Right cardiac atrium (tissue), 5 donors: Measurements from ENCODE around the gene TRABD. TPM values are rescaled to one million over a fixed set of nuclear protein-coding genes. Genes with fewer than 3 reads are reported as not detected.

Experiments
- ATAC-seq, 2 donors: fragments of 200-7000 bp; cut with Tn5 transposase; one replicate each; pipeline versions ENCODE4 v1.8.0 to v1.9.1; 2020; ENCODE audit warnings: moderate library complexity in 2 of 2, mild to moderate bottlenecking in 1 of 2
- DNase-seq, 3 donors: peaks; one replicate each; pipeline ENCODE4 v3.0.0-alpha.2; 2020
- H3K27ac ChIP-seq: one replicate; pipeline ENCODE4 v1.5.1; 2013; ENCODE audit warnings: mild to moderate bottlenecking, low read length, control low read depth, moderate library complexity
- H3K27me3 ChIP-seq: one replicate; pipeline ENCODE4 v1.6.1; 2013; ENCODE audit not compliant: control insufficient read depth, insufficient read depth
- H3K4me1 ChIP-seq: one replicate; pipeline ENCODE4 v1.6.1; 2013; ENCODE audit warnings: low read length; ENCODE audit not compliant: control insufficient read depth, insufficient read depth
- H3K4me3 ChIP-seq: one replicate; pipeline ENCODE4 v1.5.1; 2013; ENCODE audit warnings: low read length, control low read depth
- H3K9me3 ChIP-seq: one replicate; pipeline ENCODE4 v1.6.1; 2013; ENCODE audit warnings: low read length; ENCODE audit not compliant: control insufficient read depth
- WGBS: extraction: QIAGEN DNeasy Blood & Tissue Kit; methylation state at CpG from one replicate; pipeline ENCODE4 v1.1.7; 2013; 5-methylcytosine and 5-hydroxymethylcytosine counted together
- intact Hi-C, 4 donors: fragments of 100-400 bp; cut with DNase I; formaldehyde crosslinking; loops; one replicate each; pipeline versions ENCODE4 v1.11.0 to v1.14.0; 2022 to 2023
- polyA plus RNA-seq: library from polyadenylated mRNA; stranded (reverse); fragments of 200-250 nt; gene quantifications from one replicate; pipeline ENCODE4 v1.2.3, GENCODE V29; 2013
- total RNA-seq, 4 donors: library from RNA; stranded (reverse); fragmentation: NEBNext Ultra II Directional; extraction: Animal tissue kit (Norgen Biotek cat#: 25700); gene quantifications; one replicate each; pipeline ENCODE4 v1.2.1, GENCODE V29; 2021
- donor health status: healthy with polysubstance abuse.
- donor health status: DM: no; HTN: yes; CAD: no.
- donor health status: DM: no; HTN: no; CAD: no.
- donor health status: DM: no; HTN: yes; CAD: no; lungs with severe emphysema.
- donor health status: DM: yes; HTN: yes; CAD: no.

TRABD gene
- total and polyA plus RNA-seq, 5 donors: 16.7 to 25.5 (median 21.6) TPM

DNA sequence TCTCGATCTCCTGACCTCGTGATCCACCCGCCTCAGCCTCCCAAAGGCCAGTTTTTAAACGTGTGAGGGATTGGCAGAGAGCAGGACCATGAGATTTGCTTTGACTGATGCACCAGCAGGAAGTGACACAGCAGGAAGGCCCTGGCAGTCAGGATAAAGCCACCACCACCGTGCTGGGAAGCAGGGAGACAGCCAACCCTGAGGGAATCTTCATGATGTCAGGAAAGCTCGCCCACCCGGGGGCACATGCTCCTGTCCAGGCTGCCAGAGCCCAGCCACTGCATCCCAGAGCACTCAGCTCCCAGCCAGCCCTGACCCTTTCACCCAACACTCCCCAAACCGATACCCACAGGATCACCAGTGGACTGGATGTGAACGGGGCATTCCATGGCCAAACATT, 53.0 kb downstream of the TRABD start:
- Histone ChIP-seq H3K27ac (no peak overlapping the region), H3K4me1 (no peaks in the 10 kb centered on the region), H3K4me3 (no peak overlapping the region), H3K27me3 (no peaks in the 10 kb centered on the region), H3K9me3 (no peaks in the 10 kb centered on the region)
- 85% methylated on average over 9 of the region's 9 CpGs for WGBS
- intact Hi-C loops: loop anchor here in 1 of 4 donors (10.0 kb wide), 1 partner anchor 266 kb away; the partner anchor contains the start of genes LMF2 and NCAPH2
- ATAC-seq: no peak
- no peak for DNase-seq

DNA sequence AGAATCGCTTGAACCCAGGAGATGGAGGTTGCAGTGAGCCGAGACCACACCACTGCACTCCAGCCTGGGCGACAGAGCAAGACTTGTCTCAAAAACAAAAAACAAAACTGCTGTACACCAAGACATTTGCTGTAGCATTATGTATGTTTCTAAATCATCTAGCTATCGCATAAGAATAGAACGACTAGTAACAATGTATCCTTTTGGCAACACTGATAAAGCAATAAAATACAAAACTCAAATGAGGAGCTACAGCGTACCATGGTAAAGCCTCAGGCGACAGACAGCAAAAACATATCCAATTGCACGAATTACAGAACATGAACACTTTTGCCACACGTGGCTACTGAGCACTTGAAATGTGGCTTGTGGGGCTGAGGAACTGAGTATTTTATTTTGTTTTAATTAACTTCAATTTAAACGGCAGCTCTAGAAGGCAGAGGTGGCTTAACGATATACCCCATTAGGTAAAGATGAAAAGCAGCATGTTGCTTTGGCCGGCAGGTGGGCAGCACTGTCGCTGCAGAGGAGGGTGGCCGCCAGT, 56.8 kb downstream of the TRABD start:
- no peaks in the 10 kb centered on the region for H3K4me1 ChIP-seq
- 59% methylated on average over 14 of the region's 14 CpGs for WGBS
- ATAC-seq: no peak

DNA sequence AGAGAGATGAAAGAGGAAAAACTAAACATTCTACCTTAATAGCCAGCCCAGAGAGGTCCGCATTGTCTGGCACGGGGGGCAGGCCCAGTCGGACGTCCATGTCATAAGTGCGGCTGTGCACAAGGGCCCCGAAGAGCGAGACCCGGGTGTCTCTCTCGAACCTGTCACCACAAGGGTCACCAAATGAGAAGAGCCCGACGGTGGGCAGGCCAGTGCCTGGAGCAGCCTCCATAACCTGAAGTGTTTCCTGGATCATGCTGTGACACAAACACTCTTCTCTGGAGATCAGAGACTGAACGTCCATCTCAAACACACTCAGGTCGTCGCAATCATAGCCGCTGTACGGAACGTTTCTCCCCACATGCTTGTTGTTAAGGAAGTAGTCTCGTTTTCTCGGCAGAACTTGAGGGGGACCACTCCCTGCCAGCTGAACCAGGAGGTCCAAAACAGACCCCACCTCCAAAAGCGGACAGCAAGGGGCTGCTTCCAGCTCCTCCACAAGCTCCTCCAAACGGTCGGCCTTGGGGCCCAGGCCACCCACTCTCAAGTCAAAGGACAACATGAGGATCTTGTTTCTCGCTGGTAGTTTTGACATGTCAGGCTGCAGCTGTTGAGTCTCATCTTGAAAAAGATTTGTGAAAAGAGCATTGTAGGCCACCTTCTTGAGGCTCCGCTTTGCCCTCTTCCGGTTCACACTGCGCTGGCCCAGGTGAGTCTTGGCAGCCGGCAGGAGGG, 58.1 kb downstream of the TRABD start:
- peak overlapping the region; percentile 24 for H3K27ac ChIP-seq
- no peaks in the 10 kb centered on the region for H3K9me3 ChIP-seq
- peak overlapping the region; percentile 87 for H3K4me3 ChIP-seq
- DNase-seq (no peak), ATAC-seq (no peak)
- H3K4me1 ChIP-seq: no peaks in the 10 kb centered on the region
- intact Hi-C loops: loop anchor here in 1 of 4 donors (10.0 kb wide), 1 partner anchor 261 kb away; the partner anchor contains the start of genes LMF2 and NCAPH2
- WGBS: 21% methylated on average over 27 of the region's 27 CpGs
- H3K27me3 ChIP-seq: no peaks in the 10 kb centered on the region

More for the DNA sequence above, 56.8 kb downstream of the TRABD start:
- no peak for DNase-seq
- intact Hi-C loops: loop anchor here in 1 of 4 donors (10.0 kb wide), 1 partner anchor 262 kb away; the partner anchor contains the start of genes LMF2 and NCAPH2
- no peaks in the 10 kb centered on the region for H3K9me3 ChIP-seq
- H3K27ac ChIP-seq: no peak overlapping the region
- H3K4me3 ChIP-seq: peak overlapping the region; percentile 5
- H3K27me3 ChIP-seq: no peaks in the 10 kb centered on the region

DNA sequence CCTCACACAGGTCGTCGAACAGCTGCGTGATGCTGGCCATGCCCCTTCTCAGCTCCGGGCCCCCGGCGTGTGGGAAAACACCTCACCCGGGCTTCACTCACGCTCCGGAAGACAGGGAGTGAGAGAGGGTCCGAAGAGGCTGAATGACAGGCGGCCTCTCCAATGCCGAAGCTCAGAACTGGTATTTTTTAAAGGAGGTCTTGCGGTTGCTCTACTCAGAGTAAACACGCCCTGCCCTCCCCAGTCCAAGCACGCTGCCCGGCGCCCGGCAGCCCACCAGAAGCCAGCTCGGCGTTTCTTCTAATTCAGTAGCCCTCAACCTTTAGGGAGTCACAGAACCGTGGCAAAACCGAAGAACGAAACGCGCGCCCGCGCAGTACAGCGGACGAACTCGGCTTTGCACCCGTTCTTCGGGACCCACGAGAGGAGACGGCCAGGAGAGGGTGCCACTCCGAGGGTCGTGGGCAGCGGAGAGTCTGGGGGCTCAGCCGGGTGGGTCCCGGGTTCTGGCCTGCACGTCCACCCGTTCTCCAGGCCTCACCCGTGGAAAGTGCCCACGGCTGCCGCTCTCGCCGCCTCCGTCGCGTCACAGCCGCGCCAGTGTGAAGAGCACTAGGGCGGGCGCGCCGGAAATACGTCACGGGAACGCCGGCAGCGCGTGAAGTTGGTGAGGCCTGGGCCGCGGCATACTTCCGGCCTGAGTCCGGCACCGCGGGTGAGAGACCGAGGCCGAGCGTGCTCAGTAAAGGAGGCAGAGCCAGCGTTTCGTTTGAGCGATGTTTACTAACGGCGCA, 58.9 kb downstream of the TRABD start, which contains the start of gene TUBGCP6:
TUBGCP6 (minus strand) TSS at position 604 of the 794 bp plus-strand sequence; CDS start at position 40, 564 bp downstream.
- WGBS: under 1% methylated on average over 76 of the region's 76 CpGs

DNA sequence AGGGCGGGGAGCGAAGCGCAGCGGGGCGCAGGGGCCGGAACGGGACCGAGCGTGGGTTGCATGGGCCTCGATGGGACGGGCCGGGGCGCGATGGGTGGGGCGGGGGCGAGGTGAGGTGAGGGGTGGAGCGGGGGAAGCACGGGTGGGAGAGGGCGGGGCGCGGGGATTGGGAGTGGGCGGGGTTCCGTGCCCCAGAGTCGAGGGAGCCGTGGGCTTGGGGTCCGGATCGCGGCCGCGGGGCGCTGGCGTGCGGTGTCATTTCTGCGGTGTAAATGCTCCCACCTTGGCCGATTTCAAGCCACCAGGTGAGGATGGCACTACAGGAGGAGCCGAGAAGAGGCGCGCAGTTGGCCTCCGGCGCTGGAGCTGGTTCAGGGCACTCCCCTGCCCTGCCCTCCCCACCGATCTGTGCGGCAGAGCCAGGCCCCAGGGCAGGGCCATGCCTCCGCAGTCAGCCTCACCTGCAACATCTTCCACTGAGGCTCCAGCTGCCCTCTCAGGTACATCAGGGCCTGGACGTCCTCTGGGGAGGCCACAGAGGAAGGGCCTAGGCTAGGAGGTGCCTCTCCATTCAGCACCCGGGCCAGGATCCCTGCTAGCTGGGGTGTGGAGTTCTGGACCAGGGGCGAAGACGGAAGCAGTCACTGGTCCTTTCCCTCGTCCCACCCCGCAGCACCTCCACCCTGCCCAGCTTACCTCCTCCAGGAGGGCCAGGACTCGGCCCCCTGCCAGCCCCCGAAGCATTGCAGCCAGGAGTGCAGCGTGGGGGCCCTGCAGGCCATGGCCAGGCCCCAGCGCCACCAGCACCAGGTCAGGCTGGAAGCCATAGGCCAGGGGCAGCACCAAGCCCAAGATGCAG, 59.7 kb downstream of the TRABD start:
- ATAC-seq (peak; percentile 47 to 63), DNase-seq (no peak)
- Histone ChIP-seq H3K9me3 (no peaks in the 10 kb centered on the region), H3K4me3 (peak overlapping the region; percentile 87), H3K4me1 (peaks cover 5% of the 10 kb centered on the region), H3K27ac (peak overlapping the region; percentile 86), H3K27me3 (no peaks in the 10 kb centered on the region)
- intact Hi-C loops: loop anchor here in 2 of 4 donors (5.0 to 10.0 kb wide), 2 partner anchors 97 to 259 kb away; partner anchors contain the start of genes LMF2 (in 1 of the 2), NCAPH2 (in 1 of the 2) and PPP6R2 (in 1 of the 2)
- 13% methylated on average over 53 of the region's 53 CpGs for WGBS

More for the DNA sequence above, 58.9 kb downstream of the TRABD start, which contains the start of gene TUBGCP6:
- ATAC-seq: peak; percentile 92 to 93
- no peaks in the 10 kb centered on the region for H3K4me1 ChIP-seq
- peak within 1 kb of the TSS; percentile 87 for H3K4me3 ChIP-seq
- intact Hi-C loops: loop anchor here in 2 of 4 donors (5.0 to 10.0 kb wide), 2 partner anchors 98 to 260 kb away; partner anchors contain the start of genes LMF2 (in 1 of the 2), NCAPH2 (in 1 of the 2) and PPP6R2 (in 1 of the 2)
- H3K27ac ChIP-seq: peak within 1 kb of the TSS; percentile 86
- no peaks in the 10 kb centered on the region for H3K27me3 ChIP-seq
- DNase-seq: peak; percentile 96 to 99 (median 98)
- no peaks in the 10 kb centered on the region for H3K9me3 ChIP-seq

DNA sequence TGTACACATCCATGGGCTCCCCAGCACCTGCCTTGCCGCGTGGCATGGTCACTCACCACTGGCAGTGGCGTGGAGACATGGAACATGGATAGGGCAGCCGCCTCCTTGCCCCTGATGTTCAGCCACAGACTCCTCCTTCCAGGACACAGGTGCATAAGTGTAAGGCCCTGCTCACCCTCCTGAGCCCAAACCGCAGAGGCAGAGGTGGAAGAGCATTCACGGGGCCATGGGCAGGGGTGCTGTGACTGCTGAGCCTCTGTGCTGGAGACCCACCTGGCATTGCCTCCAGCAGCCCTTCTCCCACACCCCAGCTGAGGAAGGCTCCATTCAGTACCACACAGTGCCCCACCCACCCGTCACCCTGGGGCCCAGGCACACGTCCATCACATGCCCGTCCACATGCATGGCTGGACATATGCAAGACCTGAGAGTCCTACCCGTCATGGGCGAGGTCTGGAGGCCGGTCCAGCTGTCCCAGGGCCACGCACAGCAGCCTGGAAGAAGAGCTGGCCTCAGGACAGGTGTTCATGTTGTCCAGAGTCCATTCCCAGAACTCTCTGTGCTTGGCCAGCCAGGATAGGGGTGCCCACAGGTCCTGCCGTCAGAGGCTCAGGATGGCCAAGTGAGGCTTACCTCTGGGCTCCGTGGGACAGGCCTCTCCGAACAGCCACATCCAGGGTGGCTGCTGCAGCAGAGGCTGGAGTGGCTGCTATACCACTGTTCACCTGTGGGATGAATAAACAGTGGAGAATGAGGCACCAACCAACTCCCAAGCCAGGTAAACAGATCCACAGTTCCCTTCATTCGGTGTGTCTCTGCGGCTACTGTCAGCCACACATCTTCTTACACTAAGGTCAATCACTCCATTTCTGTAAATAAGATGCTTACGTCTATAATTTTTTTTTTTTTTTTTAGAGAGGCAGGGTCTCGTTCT, 60.8 kb downstream of the TRABD start:
- intact Hi-C loops: loop anchor here in 2 of 4 donors (5.0 to 10.0 kb wide), 2 partner anchors 96 to 258 kb away; partner anchors contain the start of genes LMF2 (in 1 of the 2), NCAPH2 (in 1 of the 2) and PPP6R2 (in 1 of the 2)
- no peak for DNase-seq
- no peak for ATAC-seq
- H3K4me3 ChIP-seq: no peak overlapping the region
- 87% methylated on average over 20 of the region's 20 CpGs for WGBS
- H3K4me1 ChIP-seq: peaks cover 5% of the 10 kb centered on the region
- no peaks in the 10 kb centered on the region for H3K9me3 ChIP-seq
- H3K27ac ChIP-seq: no peak overlapping the region
- no peaks in the 10 kb centered on the region for H3K27me3 ChIP-seq

DNA sequence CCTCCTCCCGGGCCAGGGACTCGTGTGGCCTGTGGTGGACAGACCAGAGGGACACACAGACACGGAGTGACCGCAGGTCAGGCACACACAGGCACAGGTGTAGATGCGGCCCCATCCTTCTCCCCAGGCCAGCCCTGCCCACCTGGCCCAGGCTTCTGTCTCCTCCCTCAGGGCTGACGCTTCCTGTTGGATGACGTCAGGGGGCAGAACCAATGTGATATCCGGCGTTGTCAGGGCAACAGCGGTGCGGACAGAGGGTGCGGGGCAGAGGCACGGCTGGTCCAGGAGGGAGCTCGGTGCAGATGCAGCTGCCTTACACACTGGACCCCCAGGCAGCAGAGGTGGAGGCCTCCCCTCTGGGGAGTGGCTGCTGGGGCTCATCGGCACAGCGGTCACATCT, 62.0 kb downstream of the TRABD start:
- intact Hi-C loops: loop anchor here in 2 of 4 donors (5.0 to 10.0 kb wide), 2 partner anchors 95 to 257 kb away; partner anchors contain the start of genes LMF2 (in 1 of the 2), NCAPH2 (in 1 of the 2) and PPP6R2 (in 1 of the 2)
- Histone ChIP-seq H3K9me3 (no peaks in the 10 kb centered on the region), H3K27ac (no peak overlapping the region), H3K4me3 (no peak overlapping the region), H3K27me3 (no peaks in the 10 kb centered on the region), H3K4me1 (peaks cover 5% of the 10 kb centered on the region)
- DNase-seq: no peak
- no peak for ATAC-seq
- WGBS: 46% methylated on average over 16 of the region's 16 CpGs

DNA sequence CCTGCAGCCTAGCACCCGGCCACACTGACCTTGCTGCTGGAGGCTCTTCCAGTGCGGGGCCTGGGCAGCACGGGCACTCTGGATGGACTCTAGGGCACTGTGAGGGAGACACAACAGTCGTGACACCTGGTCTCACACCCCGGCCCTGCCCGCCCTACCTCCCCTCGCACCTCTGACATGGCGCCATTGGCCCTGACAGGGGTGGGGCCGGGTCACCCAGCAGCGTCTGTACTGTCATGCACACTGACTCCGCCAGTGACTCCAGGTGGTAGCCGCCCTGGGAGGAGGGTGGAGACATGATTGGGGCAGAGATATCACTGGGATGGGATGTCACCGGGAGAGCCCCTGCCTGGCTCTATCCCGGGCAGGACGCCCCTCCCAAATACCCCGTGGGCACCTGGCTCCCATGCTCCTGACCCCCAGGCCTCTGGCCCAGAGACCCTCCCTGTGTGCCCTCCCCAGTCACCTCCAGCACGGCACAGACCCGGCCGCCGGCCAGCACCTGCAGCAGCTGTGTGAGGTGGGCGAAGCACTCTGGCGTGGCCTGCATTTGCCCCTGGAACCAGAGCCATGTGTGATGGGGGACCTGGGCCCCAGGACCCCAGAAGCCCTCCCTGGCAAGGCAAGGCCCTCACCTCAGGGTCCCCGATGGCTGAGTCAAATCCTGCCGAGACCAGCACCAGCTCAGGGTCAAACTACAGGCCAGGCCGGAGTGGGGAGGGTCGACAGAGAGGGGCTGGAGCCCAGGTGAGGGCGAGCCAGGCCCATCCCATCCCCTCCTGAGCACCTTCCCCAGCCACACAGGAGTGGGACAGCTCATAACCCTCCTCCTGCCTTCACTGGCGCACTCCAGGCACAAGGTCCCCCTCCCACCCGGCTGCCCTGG, 62.7 kb downstream of the TRABD start:
- no peak for ATAC-seq
- DNase-seq: peak in 1 of 3 donors; percentile 71
- Histone ChIP-seq H3K4me1 (peaks cover 5% of the 10 kb centered on the region), H3K27me3 (no peaks in the 10 kb centered on the region), H3K9me3 (no peaks in the 10 kb centered on the region), H3K27ac (no peak overlapping the region), H3K4me3 (no peak overlapping the region)
- 87% methylated on average over 29 of the region's 29 CpGs for WGBS
- intact Hi-C loops: loop anchor here in 2 of 4 donors (5.0 to 10.0 kb wide), 2 partner anchors 94 to 256 kb away; partner anchors contain the start of genes LMF2 (in 1 of the 2), NCAPH2 (in 1 of the 2) and PPP6R2 (in 1 of the 2)
